Measurements from ENCODE around the gene ZNF674.
"Not testable (repeated sequence)": the region's sequence is repeated elsewhere in the genome, so short reads cannot be mapped to it uniquely, and the experiment has no call there.

The ZNF674 gene

GRCh38 chrX:46478634-46479033 lies 66.6 kb downstream of the ZNF674 start:
- not testable (repeated sequence) for DNase-seq (ENCODE audit: low read depth in 4 of 4, low spot score in 1 of 4)

GRCh38 chrX:46477435-46477834 lies 67.8 kb downstream of the ZNF674 start:
- DNase-seq (ENCODE audit: low read depth in 4 of 4, low spot score in 1 of 4): no peak

DNA sequence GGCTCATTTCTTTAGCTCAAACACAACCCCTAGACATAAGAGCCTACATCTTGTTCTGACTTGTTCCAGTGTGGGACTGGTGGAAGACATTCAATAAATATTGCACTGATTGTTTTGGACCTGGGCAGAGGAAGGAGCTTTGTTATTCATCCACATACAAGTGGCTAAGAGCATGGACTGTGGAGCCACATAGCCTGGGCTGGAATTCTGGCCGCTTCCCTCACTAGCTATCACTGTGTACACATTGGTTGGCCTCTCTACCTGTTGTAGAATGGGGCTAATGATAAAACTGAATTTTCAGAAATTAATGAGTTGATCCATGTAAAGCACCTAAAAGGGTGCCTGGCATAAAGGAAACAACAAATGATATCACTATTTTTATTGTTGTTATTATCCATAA lies 80.0 kb downstream of the ZNF674 start:
- no peak for DNase-seq (ENCODE audit: low read depth in 4 of 4, low spot score in 1 of 4)

DNA sequence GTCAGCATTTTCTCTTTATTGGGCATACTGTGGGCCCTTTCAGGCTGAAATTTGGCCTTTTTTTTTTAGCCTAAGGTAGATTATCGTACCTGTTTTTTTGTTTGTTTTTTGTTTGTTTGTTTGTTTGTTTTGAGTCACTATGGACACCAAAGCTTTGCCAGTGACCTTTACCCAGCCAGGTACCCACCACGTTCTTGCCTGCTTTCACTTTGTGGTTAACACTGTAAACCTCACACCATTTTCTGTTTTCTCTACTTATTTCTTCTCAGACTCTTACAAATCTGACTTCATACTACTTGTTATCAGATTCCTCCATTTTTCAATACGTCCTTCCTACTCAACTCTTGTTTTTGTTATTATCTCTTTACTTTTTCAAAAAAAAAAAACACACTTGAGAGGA lies 81.5 kb downstream of the ZNF674 start:
- no peak for DNase-seq (ENCODE audit: low read depth in 4 of 4, low spot score in 1 of 4)

DNA sequence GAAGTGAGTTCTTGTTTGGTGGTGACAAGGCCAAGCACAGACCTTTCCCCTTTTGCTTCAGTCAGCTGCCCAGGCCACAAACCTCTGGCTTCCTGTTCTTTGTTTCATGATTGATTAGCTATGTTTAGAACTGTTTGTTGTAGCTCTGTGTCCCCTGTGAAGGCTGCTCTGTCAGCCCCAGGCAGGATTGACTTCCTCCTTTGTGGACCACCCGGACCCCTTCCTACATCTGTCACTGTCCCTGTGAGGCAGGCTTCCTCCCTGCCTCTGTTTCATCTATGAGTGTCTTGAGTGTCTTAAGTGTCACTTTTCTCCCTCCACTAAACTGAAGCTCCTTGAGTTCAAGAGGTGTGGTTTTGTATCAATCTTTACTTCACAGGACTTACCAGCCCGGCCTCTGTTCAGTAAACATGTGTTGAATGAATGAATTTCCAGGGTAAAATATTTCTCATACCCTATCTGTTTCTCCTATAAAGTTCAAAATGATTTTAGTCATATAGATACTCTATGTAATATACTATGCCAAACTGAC lies 83.5 kb downstream of the ZNF674 start:
- DNase-seq (ENCODE audit: low read depth in 4 of 4, low spot score in 1 of 4): no peak

DNA sequence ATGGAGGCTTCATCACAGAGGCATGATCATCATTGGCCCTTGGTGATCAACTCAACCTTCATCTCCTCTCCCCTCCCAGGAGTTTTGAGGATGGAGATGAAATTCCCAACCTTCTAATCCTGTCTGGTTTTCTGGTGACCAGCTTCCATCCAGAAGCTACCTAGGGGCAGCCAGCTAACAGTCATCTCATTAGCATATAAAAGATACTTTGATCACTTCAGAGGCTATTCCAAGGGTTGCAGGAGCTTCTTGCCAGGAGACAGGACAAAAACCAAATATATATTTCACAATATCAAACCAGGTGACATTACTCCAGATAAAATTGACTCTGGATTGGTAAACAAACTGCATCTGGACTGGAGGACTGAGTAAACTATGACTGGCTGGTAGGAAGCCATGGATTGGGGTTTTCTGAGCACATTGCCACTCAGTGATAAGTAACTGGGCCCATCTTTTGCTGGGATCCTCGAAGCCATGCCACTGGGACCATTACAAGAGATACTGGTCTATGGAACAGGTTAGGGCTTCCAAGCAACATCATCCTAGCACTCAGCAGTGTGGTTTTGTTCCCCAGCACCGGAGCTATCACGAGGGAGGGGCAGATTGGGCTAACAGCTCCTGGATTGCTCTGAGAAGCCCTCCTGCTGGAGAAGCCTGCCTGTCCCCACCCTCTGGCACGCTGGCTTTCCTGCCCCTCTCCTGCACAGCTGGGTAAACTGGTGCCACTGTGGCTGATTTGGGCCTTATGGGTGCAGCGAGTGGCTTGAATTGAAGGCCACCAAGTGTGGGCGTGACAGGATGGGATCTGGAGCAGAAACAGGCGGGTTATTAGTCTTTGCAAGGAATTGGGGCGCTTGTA lies 84.2 kb downstream of the ZNF674 start:
- not testable (repeated sequence) for DNase-seq (ENCODE audit: low read depth in 4 of 4, low spot score in 1 of 4)

DNA sequence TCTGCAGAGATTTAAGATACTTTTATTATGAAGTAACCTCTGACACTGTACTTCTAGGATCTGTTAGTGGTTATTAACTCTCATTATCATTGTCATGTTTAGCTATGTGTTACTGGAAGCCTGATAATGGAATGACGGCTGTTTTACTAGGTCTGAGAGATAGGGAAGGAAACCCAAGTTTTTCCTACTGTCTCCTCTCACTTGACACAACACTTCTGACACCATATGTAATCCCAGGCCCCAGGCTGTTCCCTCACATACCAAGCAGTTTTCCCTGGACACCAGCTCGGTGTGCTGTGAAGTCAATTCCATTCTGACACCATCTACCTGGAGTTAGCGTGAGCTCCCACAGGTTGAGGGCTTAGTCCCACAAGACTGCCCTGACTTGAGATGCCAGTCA lies 85.6 kb downstream of the ZNF674 start:
- no peak for DNase-seq (ENCODE audit: low read depth in 4 of 4, low spot score in 1 of 4)

- DNase-seq (ENCODE audit: low read depth in 4 of 4, low spot score in 1 of 4): no peak
These were observed 88.9 kb downstream of the ZNF674 start for GRCh38 chrX:46456125-46456922.
